Measurements from ENCODE around the gene MEIS1.

Gene MEIS1

DNA sequence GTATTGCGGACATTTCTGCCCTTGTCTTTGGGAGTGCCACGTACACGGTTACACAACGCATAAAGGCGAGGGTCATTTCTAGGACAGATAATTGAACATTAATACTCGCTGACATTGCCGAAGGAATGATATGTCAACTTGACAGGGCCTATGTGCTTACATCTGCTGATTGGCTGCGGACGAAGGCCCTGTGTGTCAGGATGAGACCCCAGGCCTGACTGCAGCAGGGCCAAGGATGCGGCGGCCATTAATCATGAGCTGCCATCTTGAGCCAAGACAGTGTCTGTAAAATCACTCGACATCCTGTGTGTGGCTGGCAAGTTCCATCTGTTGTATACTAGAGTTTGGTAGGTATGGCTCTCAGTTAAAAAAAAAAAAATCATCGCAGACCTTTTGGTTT, 96.6 kb downstream of the MEIS1 start:
- in situ Hi-C loops (cut with MboI; ENCODE audit: low sequenced_read_pairs) = no loop called here

- in situ Hi-C loops (cut with MboI; ENCODE audit: low sequenced_read_pairs) = no loop called here
Observed at GRCh38 chr2:66532972-66533868, 98.3 kb downstream of the MEIS1 start.

DNA sequence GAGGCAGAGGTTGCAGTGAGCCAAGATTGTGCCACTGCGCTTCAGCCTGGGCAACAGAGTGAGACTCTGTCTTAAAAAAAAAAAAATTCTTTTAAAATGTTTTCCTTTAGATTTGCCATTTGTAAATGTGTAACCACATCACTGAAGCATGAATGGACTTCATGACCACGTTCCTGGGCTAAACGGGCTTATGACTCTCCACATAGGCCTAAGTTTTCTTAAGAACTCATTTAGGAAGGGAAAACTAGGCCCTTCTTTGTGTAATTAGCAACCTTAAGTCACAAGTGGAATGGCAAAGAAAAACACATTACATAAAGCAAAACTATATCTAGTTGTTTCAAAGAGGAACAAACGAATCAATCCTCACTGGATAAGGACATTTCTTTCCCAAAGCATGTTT, 99.5 kb downstream of the MEIS1 start:
- in situ Hi-C loops (cut with MboI; ENCODE audit: low sequenced_read_pairs) = no loop called here

GRCh38 chr2:66535574-66536289, 100.8 kb downstream of the MEIS1 start:
- in situ Hi-C loops (cut with MboI; ENCODE audit: low sequenced_read_pairs) = no loop called here

GRCh38 chr2:66536290-66536673, 101.4 kb downstream of the MEIS1 start:
- in situ Hi-C loops (cut with MboI; ENCODE audit: low sequenced_read_pairs) = no loop called here

- in situ Hi-C loops (cut with MboI; ENCODE audit: low sequenced_read_pairs) = no loop called here
Observed at GRCh38 chr2:66536997-66537396, 102.1 kb downstream of the MEIS1 start.

DNA sequence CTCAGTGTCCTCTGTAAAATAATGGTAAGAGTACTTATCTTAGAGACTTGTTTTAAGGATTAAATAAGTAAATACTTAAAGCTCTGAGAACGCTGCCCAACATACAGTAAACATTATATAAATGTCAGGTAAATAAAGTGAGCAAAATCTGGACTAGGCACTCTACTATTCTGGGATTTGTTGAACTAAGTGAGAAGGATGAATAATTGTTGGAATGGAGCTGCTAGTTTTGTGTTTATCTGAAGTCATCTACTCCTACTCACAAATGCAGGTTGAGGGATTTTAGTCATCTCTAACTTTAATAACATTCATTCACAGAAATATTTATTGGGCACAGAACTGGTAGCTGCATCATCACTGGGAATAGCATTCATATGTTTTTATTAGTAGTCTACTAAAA, 103.4 kb downstream of the MEIS1 start:
- in situ Hi-C loops (cut with MboI; ENCODE audit: low sequenced_read_pairs) = no loop called here

- in situ Hi-C loops (cut with MboI; ENCODE audit: low sequenced_read_pairs) = no loop called here
Observed at GRCh38 chr2:66539452-66539851, 104.5 kb downstream of the MEIS1 start.

DNA sequence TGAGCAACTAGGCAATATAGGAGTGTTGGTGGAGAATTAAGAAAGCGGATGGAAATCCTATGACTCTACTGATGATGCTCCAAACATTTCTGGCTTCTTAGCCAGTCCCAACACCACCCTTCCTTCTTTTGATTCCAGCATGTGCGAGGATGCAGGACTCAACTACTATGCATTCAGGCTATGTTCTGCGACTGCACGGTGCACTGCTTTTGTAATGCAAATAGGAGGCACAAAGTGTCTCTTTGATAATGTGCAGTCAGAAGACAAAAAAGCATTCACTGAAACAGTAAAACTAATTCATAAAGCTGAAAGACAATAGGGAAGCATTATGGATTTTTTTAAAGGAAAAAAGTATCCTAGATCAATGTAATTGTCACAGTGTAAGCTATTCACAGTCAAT, 106.7 kb downstream of the MEIS1 start:
- in situ Hi-C loops (cut with MboI; ENCODE audit: low sequenced_read_pairs) = no loop called here

- in situ Hi-C loops (cut with MboI; ENCODE audit: low sequenced_read_pairs) = no loop called here
Observed at GRCh38 chr2:66543257-66543767, 108.4 kb downstream of the MEIS1 start.

- in situ Hi-C loops (cut with MboI; ENCODE audit: low sequenced_read_pairs) = no loop called here
Observed at GRCh38 chr2:66544258-66544657, 109.3 kb downstream of the MEIS1 start.

DNA sequence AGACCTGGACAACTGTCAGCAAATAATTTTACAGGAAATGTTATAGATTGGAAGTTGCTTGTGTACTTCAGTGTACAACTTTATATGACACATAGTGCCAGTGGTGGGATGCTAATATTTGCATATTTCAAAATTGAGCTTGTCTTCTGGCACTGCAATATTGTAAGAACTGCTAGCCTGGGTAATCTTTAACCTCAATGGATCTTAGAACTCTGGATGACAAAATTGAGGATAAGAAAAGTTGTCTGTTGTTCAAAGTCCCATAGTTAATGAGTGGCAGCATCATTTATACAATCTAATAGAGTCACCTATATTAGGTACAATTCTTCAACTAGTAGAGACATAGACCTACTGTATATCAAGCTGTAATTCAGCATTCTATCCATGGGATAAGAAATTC, 110.3 kb downstream of the MEIS1 start:
- in situ Hi-C loops (cut with MboI; ENCODE audit: low sequenced_read_pairs) = no loop called here

DNA sequence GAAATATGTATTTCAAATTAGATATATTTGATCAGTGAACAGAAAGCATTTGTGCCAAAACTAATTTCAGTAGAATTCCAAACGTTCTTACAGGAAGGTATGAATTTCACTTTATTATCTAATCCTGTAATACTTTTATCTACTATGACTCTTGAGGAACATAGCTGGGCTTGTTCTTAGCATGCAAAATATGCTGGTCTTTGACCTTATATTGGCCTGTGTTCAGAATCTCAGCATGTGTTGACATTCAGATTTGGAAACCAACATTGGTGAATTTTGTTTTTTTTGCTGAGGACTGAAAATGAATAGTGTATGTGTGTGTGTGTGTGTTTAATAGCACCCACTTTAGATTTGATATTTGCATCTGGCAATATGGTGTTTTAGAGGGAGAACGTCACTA, 112.2 kb downstream of the MEIS1 start:
- in situ Hi-C loops (cut with MboI; ENCODE audit: low sequenced_read_pairs) = no loop called here

- in situ Hi-C loops (cut with MboI; ENCODE audit: low sequenced_read_pairs) = no loop called here
Observed at GRCh38 chr2:66547887-66548286, 113.0 kb downstream of the MEIS1 start.

GRCh38 chr2:66548422-66548821, 113.5 kb downstream of the MEIS1 start:
- in situ Hi-C loops (cut with MboI; ENCODE audit: low sequenced_read_pairs) = no loop called here

GRCh38 chr2:66550826-66551225, 115.9 kb downstream of the MEIS1 start:
- in situ Hi-C loops (cut with MboI; ENCODE audit: low sequenced_read_pairs) = no loop called here

- in situ Hi-C loops (cut with MboI; ENCODE audit: low sequenced_read_pairs) = no loop called here
Observed at GRCh38 chr2:66553370-66553769, 118.4 kb downstream of the MEIS1 start.

DNA sequence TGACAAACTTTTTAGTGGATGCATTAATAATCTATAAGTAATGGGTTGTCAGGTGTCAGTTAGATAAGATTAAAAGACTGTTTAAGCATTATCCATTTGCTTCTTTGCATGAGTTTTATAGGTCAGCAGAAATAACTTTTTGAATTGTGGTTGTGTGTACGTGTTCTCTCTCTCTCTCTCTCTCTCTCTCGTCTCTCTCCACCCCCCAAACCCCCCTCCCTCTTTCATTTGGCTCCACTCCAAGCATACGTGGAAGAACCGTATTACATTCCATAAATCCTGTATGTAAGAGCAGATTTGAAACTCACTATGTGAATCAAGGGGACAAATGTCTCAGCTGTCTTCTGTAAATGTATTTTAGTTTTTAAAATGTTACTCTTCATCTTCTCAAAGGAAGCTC, 120.2 kb downstream of the MEIS1 start:
- in situ Hi-C loops (cut with MboI; ENCODE audit: low sequenced_read_pairs) = no loop called here

GRCh38 chr2:66555501-66556324, 120.8 kb downstream of the MEIS1 start:
- in situ Hi-C loops (cut with MboI; ENCODE audit: low sequenced_read_pairs) = no loop called here

DNA sequence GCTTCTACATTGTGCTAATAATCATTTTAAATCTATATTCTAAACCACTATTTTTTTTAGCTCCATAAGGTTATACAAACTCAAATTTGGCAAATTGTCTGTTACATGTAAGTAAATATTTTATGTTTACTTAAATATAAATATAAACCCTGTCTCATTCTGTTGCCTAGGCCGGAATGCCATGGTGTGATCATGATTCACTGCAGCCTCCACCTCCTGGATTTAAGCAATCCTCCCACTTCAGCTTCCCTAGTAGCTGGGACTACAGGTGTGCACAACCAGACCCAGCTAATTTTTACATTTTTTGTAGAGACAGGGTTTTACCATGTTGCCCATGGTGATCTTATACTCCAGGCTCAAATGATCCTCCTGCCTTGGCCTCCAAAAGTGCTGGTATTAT, 124.7 kb downstream of the MEIS1 start:
- in situ Hi-C loops (cut with MboI; ENCODE audit: low sequenced_read_pairs) = no loop called here

- in situ Hi-C loops (cut with MboI; ENCODE audit: low sequenced_read_pairs) = no loop called here
Observed at GRCh38 chr2:66560683-66561082, 125.8 kb downstream of the MEIS1 start.
